ENCODE results near the gene NTPCR.
"Not testable (repeated sequence)": the region's sequence is repeated elsewhere in the genome, so short reads cannot be mapped to it uniquely, and the experiment has no call there.

NTPCR gene

DNA sequence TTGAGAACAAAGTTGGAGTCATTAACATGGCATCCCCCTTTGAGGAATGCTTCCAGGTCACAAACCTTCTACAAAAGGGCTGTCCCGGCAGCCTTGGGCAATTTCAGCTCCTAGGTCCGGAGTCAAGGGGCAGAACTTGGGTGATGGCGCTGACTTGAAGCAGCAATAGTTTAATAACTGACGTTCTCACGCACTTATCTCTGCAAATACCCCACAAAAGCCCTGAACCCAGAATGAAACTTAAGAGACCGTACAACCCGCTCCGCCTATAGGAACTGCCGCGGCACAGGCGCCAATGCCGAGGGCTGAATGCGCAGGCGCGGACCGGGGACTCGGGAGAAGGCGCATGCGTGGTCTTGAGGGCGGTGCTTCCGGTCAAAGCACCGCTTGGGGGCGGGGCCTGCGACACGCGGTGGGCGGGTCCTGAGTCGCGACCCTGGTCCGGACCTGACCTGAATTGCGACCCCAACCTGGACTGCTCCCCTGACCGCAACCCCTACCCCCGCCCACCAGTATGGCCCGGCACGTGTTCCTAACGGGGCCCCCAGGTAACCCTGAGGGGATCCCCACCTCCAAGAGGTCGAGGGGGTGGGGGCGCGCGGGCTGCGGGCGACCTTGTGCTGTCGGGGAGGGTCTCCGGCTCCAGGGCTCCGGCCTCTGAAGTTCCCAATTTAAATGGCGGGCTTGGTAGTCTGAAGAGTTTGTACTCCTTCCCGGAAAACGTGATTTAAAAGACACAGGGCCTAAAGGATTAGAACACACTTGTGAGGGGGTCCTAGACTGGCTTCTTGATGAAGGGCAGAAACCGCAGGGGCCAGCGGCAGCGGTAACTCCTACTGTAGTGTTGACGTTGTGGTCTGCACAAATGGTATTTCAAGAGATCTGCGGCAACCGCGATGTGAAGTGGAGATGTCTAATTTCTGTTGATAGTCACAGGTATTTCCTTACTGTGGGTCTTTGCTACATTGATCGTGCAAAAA lies at the start of gene NTPCR:
Gene NTPCR (plus strand): TSS at position 415 of the 980 bp plus-strand sequence. CDS start 100 bp downstream, at position 515.
- in situ Hi-C loops (cut with HindIII; ENCODE audit: low sequenced_read_pairs) = no loop called here

DNA sequence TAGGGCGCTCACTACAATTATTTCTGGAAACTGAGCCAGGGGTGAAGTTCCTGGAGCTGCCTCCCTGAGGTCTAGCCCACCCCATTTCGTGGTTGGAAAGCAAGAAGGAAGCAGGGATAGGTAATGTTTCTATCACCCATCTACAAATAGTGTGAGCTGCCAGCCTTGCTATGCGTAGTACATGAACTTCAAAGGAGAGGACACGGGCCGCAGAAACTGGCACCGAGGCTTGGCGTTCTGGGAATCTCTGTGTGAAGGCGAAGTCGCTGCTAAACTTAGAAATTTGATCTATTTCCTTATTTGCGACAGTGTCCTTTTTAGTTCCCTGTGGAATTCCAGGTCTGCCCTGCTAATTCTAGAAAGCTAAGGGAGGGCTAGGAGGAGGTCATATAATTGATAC lies 49.6 kb upstream of the NTPCR start:
- in situ Hi-C loops (cut with HindIII; ENCODE audit: low sequenced_read_pairs) = no loop called here

- in situ Hi-C loops (cut with HindIII; ENCODE audit: low sequenced_read_pairs) = no loop called here
Observed at GRCh38 chr1:232901255-232901654, 49.2 kb upstream of the NTPCR start.

DNA sequence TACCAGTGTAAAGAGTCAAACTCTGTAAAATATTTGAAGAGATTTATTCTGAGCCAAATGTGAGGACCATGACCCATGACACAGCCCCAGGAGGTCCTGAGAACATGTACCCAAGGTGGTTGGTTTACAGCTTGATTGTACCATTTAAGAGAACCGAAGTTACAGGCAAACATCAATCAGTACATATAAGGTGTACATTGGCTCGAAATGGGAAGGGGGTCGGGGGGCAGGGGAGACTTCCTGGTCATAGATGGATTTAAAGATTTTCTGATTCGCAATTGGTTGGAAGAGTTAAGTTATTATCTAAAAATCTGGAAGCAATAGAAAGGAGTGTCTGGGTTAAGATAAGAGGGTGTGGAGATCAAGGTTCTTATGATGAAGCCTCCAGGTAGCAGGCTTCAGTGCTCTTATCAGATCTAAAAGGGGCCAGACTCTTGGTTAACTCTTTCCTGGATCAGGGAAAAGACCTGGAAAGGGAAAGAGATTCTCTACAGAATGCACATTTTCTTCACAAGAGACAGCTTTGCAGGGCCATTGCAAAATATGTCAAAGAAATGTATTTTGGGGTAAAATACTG lies 47.5 kb upstream of the NTPCR start:
- in situ Hi-C loops (cut with HindIII; ENCODE audit: low sequenced_read_pairs) = no loop called here

GRCh38 chr1:232904131-232904530 lies 46.3 kb upstream of the NTPCR start:
- in situ Hi-C loops (cut with HindIII; ENCODE audit: low sequenced_read_pairs) = no loop called here

- in situ Hi-C loops (cut with HindIII; ENCODE audit: low sequenced_read_pairs) = no loop called here
Observed at GRCh38 chr1:232904566-232904965, 45.8 kb upstream of the NTPCR start.

- in situ Hi-C loops (cut with HindIII; ENCODE audit: low sequenced_read_pairs) = no loop called here
Observed at GRCh38 chr1:232905331-232906034, 44.9 kb upstream of the NTPCR start.

DNA sequence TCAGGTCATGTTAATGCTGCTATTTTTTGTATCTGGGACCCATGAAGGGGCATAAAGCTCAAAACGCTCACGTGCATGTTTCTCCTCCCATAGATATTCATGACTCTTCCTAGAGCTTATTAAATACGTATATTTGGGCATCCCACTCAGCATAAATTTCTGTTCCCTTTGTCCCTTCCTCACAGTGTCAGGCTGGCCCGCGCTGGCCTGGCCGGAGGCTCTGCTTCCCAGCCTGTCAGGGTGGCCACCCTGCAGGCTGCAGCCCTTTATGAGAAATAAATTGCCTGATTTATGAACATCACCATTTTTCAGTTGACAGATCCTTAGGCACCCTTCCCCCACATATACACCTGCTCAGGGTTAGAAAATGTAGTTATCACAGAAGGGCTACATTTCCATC lies 44.0 kb upstream of the NTPCR start:
- in situ Hi-C loops (cut with HindIII; ENCODE audit: low sequenced_read_pairs) = no loop called here

GRCh38 chr1:232908831-232909230 lies 41.6 kb upstream of the NTPCR start:
- in situ Hi-C loops (cut with HindIII; ENCODE audit: low sequenced_read_pairs) = no loop called here

DNA sequence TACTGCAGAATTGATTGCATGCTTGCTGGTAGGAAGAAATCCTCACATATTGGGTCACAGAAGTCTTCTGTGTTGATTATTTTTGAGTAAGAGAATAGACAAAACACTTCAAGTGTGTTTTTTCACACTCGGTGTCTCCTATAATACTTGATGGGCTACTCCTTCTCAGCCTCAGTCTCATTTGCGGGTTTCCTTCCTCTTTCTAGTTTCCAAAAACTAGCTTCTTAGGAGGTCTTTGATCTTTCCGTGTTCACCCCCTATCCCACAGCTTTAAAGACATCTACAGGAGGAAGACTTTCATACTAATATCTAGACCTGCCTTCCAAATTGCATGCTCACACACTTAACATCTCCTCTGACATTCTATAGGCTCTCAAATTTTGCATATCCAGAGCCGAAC lies 40.7 kb upstream of the NTPCR start:
- in situ Hi-C loops (cut with HindIII; ENCODE audit: low sequenced_read_pairs) = no loop called here

DNA sequence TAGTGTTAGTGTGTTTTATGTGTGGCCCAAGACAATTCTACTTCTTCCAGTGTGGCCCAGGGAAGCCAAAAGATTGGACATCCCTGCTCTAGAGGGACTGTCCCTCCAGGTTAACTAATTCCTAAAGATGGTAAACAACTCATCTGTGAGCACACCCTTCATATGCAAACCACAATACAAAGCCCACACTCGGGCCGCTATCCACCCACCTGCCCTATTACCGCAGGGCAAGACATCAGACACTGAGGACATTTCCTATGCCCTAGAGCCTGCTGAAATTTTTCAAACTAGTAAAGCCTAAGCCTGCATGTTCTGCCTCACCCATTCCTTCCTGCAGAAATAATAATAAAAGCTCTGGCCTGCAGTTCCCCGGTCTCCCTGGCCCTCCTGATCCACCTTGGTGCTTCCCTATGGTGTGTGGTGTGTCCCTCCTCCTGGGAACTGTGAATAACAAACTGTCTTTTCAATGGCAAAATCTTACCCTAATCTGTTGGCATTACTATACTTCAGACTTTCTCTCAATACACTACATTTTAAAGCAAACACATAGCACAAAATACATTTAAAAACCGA lies 39.3 kb upstream of the NTPCR start:
- in situ Hi-C loops (cut with HindIII; ENCODE audit: low sequenced_read_pairs) = no loop called here

- in situ Hi-C loops (cut with HindIII; ENCODE audit: low sequenced_read_pairs) = no loop called here
Observed at GRCh38 chr1:232912845-232913580, 37.4 kb upstream of the NTPCR start.

- in situ Hi-C loops (cut with HindIII; ENCODE audit: low sequenced_read_pairs) = not testable (repeated sequence)
Observed at GRCh38 chr1:232914271-232914670, 36.1 kb upstream of the NTPCR start.

DNA sequence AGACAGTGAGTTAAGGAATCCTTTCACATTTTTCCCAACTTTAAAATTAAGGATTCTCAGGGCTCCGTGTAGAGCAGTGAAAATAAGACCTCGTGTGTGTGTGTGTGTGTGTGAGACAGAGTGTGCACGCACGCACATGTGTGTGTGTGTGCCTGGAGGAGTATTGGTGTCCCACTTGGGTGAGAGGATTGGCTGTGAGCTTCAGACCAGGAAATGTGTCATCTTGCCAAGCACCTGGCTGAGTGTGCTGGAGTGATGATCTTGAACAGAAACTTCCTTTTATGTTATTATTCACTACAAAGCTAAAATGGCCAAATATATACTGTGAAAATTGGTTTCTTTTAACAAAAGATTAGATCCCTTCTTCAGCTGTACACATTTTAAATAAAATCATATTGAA lies 35.2 kb upstream of the NTPCR start:
- in situ Hi-C loops (cut with HindIII; ENCODE audit: low sequenced_read_pairs) = no loop called here

DNA sequence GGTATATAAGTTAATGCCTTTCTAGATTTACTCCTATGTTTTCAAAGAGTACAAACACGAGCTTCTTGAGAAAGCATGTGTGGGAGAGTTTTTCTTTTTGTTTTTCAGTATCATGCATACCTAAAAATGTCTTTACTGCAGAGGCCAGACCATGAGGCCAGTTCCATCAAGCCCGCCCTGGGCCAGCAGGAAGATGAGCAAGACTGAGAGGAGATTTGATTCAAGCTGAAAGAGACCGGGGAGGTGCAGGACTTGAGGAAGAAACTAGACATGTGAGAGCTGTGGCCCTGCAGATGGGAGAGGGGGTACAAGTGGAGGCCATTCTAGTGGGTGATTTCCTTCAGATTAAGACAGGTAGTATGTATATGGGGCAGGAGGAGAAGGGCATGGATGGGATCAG lies 33.4 kb upstream of the NTPCR start:
- in situ Hi-C loops (cut with HindIII; ENCODE audit: low sequenced_read_pairs) = no loop called here

DNA sequence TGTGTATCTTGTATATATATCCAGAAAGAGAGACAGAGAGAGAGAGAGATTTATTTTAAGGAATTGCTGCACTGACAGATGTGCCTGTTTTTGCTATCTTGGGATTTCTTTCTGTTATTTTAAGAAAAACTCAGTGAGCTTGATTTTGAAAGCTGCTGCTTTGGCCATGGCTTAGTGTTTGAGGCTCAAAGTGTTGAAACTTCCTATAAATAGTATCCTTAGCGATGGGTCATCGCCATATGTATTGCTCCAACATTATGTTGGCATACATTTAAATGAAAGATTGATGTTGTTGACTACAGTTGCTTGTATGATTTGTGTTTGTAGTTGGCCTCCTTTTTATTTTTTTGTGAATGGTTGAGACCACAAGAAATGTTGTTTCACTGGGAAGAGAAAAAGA lies 29.0 kb upstream of the NTPCR start:
- in situ Hi-C loops (cut with HindIII; ENCODE audit: low sequenced_read_pairs) = no loop called here

- in situ Hi-C loops (cut with HindIII; ENCODE audit: low sequenced_read_pairs) = no loop called here
Observed at GRCh38 chr1:232922485-232922884, 27.9 kb upstream of the NTPCR start.

GRCh38 chr1:232923739-232924386 lies 26.5 kb upstream of the NTPCR start:
- in situ Hi-C loops (cut with HindIII; ENCODE audit: low sequenced_read_pairs) = no loop called here

DNA sequence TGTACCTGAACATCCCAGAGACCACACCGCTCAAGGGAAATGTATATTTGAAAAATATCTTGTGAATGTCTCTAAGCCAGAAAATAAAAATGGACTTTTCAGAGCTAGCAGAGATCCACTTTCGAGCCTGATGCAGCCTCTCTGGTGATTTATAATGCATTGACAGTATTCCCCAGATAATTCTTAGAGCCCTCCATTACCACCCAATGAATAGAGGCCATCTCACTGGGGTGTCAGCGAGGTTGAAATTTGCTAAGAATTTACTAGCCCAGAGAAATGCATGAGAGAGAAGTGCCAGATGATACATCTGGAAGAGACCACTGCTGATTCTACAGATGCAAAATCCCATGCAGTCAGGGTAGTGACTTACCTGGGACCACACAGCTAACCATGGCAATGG lies 25.5 kb upstream of the NTPCR start:
- in situ Hi-C loops (cut with HindIII; ENCODE audit: low sequenced_read_pairs) = no loop called here

Measured in endothelial cell of hepatic sinusoid (primary cell).